SK-N-SH (cell line): ENCODE results near the gene XPOT.

Experiments used
- EP300 ChIP-seq, 2 experiments: IDR thresholded peaks; 2 replicates each; pipeline versions ENCODE4 v1.4.0 to v1.6.1; 2012; ENCODE audit warnings: borderline replicate concordance in 1 of 2, low read depth in 1 of 2, low read length in 1 of 2
- EZH2phosphoT487 ChIP-seq: fragments of 200-600 bp; sonication (generic); IDR thresholded peaks from 2 replicates; pipeline ENCODE4 v1.6.1; 2017; ENCODE audit warnings: low read depth, mixed run types, mild to moderate bottlenecking, antibody characterized with exemption, moderate library complexity, borderline replicate concordance
- MXI1 ChIP-seq: IDR thresholded peaks from 2 replicates; pipeline ENCODE4 v1.6.1; 2012; ENCODE audit warnings: mild to moderate bottlenecking, low read depth, low read length, improper control_type of control experiment
- POLR2AphosphoS5 ChIP-seq: IDR thresholded peaks from 2 replicates; pipeline ENCODE4 v1.6.1; 2012; ENCODE audit warnings: low read depth, low read length
- RCOR1 ChIP-seq: fragments of 150-350 bp; IDR thresholded peaks from 2 replicates; pipeline ENCODE4 v1.6.1; 2017; ENCODE audit warnings: antibody characterized with exemption, low read length
- RFX5 ChIP-seq: IDR thresholded peaks from 2 replicates; pipeline ENCODE4 v1.6.1; 2012; ENCODE audit warnings: mild to moderate bottlenecking, improper control_type of control experiment, low read length
- SMC3 ChIP-seq: IDR thresholded peaks from 2 replicates; pipeline ENCODE4 v1.6.1; 2012; ENCODE audit warnings: low read depth, low read length, improper control_type of control experiment
- TAF1 ChIP-seq: IDR thresholded peaks from 2 replicates; pipeline ENCODE4 v1.6.1; 2012; ENCODE audit warnings: low read depth, mild to moderate bottlenecking, low read length, moderate library complexity, borderline replicate concordance
- YY1 ChIP-seq: IDR thresholded peaks from 2 replicates; pipeline ENCODE4 v1.4.0; 2012; ENCODE audit warnings: low read depth, mild to moderate bottlenecking
- TF ChIP-seq, protein P1 (sequence below): fragments of 200-600 bp; sonication (generic); IDR thresholded peaks from 2 replicates; pipeline ENCODE4 v1.6.1; 2017; ENCODE audit warnings: antibody characterized with exemption, mild to moderate bottlenecking, moderate library complexity
- TF ChIP-seq, protein P2 (sequence below): IDR thresholded peaks from 2 replicates; pipeline ENCODE4 v1.6.1; 2012; ENCODE audit warnings: mild to moderate bottlenecking, low read depth, low read length, moderate library complexity

DNA sequence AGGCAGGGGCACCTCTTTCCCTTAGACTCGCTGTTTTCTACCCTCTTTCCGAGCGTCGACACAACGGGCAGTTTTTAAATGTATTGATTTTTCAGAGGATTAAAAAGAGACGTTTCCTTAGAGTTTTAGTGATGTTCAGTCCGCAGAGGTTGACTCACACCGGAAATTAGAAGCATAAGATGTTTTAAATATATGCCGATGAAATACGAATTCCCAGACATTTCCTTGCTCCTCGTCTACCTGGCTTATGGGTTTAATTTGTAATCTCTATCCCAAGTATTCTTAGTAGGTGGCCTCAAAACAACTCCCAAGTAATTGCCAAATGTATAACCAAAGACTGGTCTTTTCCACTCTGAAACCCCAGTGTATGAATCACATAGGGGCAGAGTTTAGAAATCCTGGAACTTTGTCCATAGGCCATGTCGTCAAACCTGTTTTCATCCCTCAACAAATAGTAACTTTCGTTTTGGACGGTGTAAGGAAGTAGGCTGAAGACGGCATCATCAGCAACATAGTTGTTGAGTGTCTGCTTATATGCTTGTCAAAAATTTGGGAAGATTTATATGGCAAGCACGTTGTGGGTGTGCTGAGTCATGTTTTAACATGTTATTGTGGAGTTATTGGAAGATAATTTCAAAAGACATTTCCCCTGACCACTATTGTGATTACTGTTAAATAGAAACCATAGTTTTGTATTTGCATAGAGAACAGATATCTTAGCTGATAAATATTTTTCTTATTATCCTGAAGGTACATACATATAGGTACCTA lies 48.6 kb downstream of the XPOT start:
- TF ChIP-seq, protein P1, sequence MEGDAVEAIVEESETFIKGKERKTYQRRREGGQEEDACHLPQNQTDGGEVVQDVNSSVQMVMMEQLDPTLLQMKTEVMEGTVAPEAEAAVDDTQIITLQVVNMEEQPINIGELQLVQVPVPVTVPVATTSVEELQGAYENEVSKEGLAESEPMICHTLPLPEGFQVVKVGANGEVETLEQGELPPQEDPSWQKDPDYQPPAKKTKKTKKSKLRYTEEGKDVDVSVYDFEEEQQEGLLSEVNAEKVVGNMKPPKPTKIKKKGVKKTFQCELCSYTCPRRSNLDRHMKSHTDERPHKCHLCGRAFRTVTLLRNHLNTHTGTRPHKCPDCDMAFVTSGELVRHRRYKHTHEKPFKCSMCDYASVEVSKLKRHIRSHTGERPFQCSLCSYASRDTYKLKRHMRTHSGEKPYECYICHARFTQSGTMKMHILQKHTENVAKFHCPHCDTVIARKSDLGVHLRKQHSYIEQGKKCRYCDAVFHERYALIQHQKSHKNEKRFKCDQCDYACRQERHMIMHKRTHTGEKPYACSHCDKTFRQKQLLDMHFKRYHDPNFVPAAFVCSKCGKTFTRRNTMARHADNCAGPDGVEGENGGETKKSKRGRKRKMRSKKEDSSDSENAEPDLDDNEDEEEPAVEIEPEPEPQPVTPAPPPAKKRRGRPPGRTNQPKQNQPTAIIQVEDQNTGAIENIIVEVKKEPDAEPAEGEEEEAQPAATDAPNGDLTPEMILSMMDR, result no peak
- no peak; the same call in 1 of the 2 replicates for TF ChIP-seq POLR2AphosphoS5
- TF ChIP-seq RFX5, result no peak
- TF ChIP-seq SMC3, result no peak
- no peak for TF ChIP-seq TAF1
- TF ChIP-seq RCOR1, result no peak
- no peak; the same call in 1 of the 2 replicates for TF ChIP-seq MXI1
- TF ChIP-seq EZH2phosphoT487, result no peak
- TF ChIP-seq EP300 (IDR thresholded peaks at IDR 0.05; ENCODE audit: borderline replicate concordance in 1 of 2, low read depth in 1 of 2, low read length in 1 of 2), result no peak
- no peak for TF ChIP-seq YY1
- TF ChIP-seq, protein P2, sequence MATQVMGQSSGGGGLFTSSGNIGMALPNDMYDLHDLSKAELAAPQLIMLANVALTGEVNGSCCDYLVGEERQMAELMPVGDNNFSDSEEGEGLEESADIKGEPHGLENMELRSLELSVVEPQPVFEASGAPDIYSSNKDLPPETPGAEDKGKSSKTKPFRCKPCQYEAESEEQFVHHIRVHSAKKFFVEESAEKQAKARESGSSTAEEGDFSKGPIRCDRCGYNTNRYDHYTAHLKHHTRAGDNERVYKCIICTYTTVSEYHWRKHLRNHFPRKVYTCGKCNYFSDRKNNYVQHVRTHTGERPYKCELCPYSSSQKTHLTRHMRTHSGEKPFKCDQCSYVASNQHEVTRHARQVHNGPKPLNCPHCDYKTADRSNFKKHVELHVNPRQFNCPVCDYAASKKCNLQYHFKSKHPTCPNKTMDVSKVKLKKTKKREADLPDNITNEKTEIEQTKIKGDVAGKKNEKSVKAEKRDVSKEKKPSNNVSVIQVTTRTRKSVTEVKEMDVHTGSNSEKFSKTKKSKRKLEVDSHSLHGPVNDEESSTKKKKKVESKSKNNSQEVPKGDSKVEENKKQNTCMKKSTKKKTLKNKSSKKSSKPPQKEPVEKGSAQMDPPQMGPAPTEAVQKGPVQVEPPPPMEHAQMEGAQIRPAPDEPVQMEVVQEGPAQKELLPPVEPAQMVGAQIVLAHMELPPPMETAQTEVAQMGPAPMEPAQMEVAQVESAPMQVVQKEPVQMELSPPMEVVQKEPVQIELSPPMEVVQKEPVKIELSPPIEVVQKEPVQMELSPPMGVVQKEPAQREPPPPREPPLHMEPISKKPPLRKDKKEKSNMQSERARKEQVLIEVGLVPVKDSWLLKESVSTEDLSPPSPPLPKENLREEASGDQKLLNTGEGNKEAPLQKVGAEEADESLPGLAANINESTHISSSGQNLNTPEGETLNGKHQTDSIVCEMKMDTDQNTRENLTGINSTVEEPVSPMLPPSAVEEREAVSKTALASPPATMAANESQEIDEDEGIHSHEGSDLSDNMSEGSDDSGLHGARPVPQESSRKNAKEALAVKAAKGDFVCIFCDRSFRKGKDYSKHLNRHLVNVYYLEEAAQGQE, result no peak
